Astrocyte (in vitro differentiated cells and primary cell): ENCODE results near the gene MAN2A1. TPM values are rescaled to one million over a fixed set of nuclear protein-coding genes. Genes with fewer than 3 reads are reported as not detected.
"Not testable (repeated sequence)": the region's sequence is repeated elsewhere in the genome, so short reads cannot be mapped to it uniquely, and the experiment has no call there.

Experiments
- DNase-seq: peaks from one replicate; pipeline ENCODE4 v3.0.0-alpha.2; 2010; ENCODE audit warnings: low read depth
- FAIRE-seq: peaks from 2 replicates; lab custom pipeline; 2011; peaks lifted over from hg19 to GRCh38; lab: Jason Lieb, UNC
- H2AFZ ChIP-seq: 2 replicates; pipeline ENCODE4 v1.6.0; 2012; ENCODE audit warnings: low read depth, low read length, inconsistent platforms
- H3K27ac ChIP-seq: 2 replicates; pipeline ENCODE4 v1.5.1; 2011; ENCODE audit warnings: low read depth, low read length, inconsistent platforms
- H3K27me3 ChIP-seq: 2 replicates; pipeline ENCODE4 v1.6.0; 2011; ENCODE audit warnings: low read length, inconsistent platforms; ENCODE audit not compliant: insufficient read depth
- H3K36me3 ChIP-seq: 2 replicates; pipeline ENCODE4 v1.5.1; 2011; ENCODE audit warnings: low read length, inconsistent platforms; ENCODE audit not compliant: insufficient read depth
- H3K4me1 ChIP-seq: 2 replicates; pipeline ENCODE4 v1.5.1; 2011; ENCODE audit warnings: low read length, inconsistent platforms; ENCODE audit not compliant: insufficient read depth
- H3K4me2 ChIP-seq: 2 replicates; pipeline ENCODE4 v1.6.0; 2012; ENCODE audit warnings: low read length, inconsistent platforms
- H3K4me3 ChIP-seq: 2 replicates; pipeline ENCODE4 v1.5.1; 2011; ENCODE audit warnings: low read depth, mild to moderate bottlenecking, low read length, inconsistent platforms; ENCODE audit not compliant: insufficient read depth
- H3K79me2 ChIP-seq: 2 replicates; pipeline ENCODE4 v1.6.0; 2012; ENCODE audit warnings: mild to moderate bottlenecking, low read length, inconsistent platforms; ENCODE audit not compliant: insufficient read depth
- H3K9ac ChIP-seq: 2 replicates; pipeline ENCODE4 v1.6.0; 2012; ENCODE audit warnings: mild to moderate bottlenecking, low read length, inconsistent platforms
- H3K9me3 ChIP-seq: 2 replicates; pipeline ENCODE4 v1.5.1; 2012; ENCODE audit warnings: low read depth, mild to moderate bottlenecking, low read length, inconsistent platforms; ENCODE audit not compliant: insufficient read depth
- H4K20me1 ChIP-seq: 2 replicates; pipeline ENCODE4 v1.6.0; 2012; ENCODE audit warnings: low read length, inconsistent platforms; ENCODE audit not compliant: insufficient read depth
- H3K27ac Mint-ChIP-seq: one replicate; pipeline ENCODE4 v1.8.0; 2021; ENCODE audit warnings: mild to moderate bottlenecking, mixed read lengths; ENCODE audit not compliant: unreplicated experiment
- H3K27me3 Mint-ChIP-seq: one replicate; pipeline ENCODE4 v1.8.0; 2021; ENCODE audit warnings: low read depth, mixed read lengths; ENCODE audit not compliant: unreplicated experiment
- H3K36me3 Mint-ChIP-seq: one replicate; pipeline ENCODE4 v1.8.0; 2021; ENCODE audit warnings: low read depth, mixed read lengths; ENCODE audit not compliant: unreplicated experiment
- H3K4me1 Mint-ChIP-seq: one replicate; pipeline ENCODE4 v1.8.0; 2021; ENCODE audit warnings: low read depth, mixed read lengths; ENCODE audit not compliant: unreplicated experiment
- H3K4me3 Mint-ChIP-seq: one replicate; pipeline ENCODE4 v1.8.0; 2021; ENCODE audit warnings: mild to moderate bottlenecking, moderate library complexity, mixed read lengths; ENCODE audit not compliant: unreplicated experiment
- H3K9me3 Mint-ChIP-seq: one replicate; pipeline ENCODE4 v1.8.0; 2021; ENCODE audit warnings: mild to moderate bottlenecking, mixed read lengths; ENCODE audit not compliant: unreplicated experiment
- EZH2 ChIP-seq: IDR thresholded peaks from 2 replicates; pipeline ENCODE4 v1.6.1; 2012; ENCODE audit warnings: mild to moderate bottlenecking, low read length, inconsistent platforms; ENCODE audit not compliant: insufficient read depth
- total RNA-seq: library from RNA; stranded (reverse); gene quantifications from 2 replicates; pipeline ENCODE4 v1.2.1, GENCODE V29; 2021
- TF ChIP-seq, protein P1 (sequence below): IDR thresholded peaks from 2 replicates; pipeline ENCODE4 v1.5.1; 2011; ENCODE audit warnings: low read depth, mild to moderate bottlenecking, inconsistent platforms, low read length, moderate library complexity; ENCODE audit not compliant: insufficient read depth

MAN2A1 gene
- total RNA-seq, 1 donor from 2014 or later: 109 TPM

DNA sequence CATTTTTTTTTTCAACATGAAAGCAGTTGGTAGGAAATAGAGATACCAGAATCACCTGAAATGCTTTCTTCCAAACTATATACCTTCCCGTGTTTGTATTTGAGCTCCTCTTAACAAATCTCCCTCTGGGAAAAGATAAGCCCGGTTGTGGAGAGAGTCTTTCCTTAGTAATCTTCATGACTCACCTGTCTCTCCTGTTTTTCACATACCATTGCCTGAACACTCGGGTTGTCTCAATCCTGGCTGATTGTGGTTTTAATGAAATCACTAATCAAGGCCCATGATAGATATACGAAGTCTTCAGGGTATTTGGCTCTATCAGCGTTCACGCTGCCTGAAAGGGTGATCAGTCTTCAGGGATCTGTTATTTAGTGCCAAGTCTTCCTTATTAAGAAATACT lies 136.7 kb downstream of the MAN2A1 start:
- no peaks in the 10 kb centered on the region for H3K9me3 Mint-ChIP-seq
- H4K20me1 ChIP-seq: no peaks in the 10 kb centered on the region
- no peak overlapping the region for H3K9ac ChIP-seq
- H3K4me1 ChIP-seq: peaks cover 18% of the 10 kb centered on the region
- H3K27me3 Mint-ChIP-seq: no peaks in the 10 kb centered on the region
- peaks cover 21% of the 10 kb centered on the region for H3K4me1 Mint-ChIP-seq
- no peak for TF ChIP-seq EZH2
- TF ChIP-seq, protein P1, sequence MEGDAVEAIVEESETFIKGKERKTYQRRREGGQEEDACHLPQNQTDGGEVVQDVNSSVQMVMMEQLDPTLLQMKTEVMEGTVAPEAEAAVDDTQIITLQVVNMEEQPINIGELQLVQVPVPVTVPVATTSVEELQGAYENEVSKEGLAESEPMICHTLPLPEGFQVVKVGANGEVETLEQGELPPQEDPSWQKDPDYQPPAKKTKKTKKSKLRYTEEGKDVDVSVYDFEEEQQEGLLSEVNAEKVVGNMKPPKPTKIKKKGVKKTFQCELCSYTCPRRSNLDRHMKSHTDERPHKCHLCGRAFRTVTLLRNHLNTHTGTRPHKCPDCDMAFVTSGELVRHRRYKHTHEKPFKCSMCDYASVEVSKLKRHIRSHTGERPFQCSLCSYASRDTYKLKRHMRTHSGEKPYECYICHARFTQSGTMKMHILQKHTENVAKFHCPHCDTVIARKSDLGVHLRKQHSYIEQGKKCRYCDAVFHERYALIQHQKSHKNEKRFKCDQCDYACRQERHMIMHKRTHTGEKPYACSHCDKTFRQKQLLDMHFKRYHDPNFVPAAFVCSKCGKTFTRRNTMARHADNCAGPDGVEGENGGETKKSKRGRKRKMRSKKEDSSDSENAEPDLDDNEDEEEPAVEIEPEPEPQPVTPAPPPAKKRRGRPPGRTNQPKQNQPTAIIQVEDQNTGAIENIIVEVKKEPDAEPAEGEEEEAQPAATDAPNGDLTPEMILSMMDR: no peak
- no peak overlapping the region for H3K27ac Mint-ChIP-seq
- H2AFZ ChIP-seq: no peak overlapping the region
- peak overlapping the region; percentile 17 for H3K27ac ChIP-seq
- H3K36me3 Mint-ChIP-seq: peaks cover 4% of the 10 kb centered on the region
- peak overlapping the region; percentile 0 for H3K4me2 ChIP-seq
- H3K9me3 ChIP-seq: no peaks in the 10 kb centered on the region
- H3K4me3 Mint-ChIP-seq: no peak overlapping the region
- no peak overlapping the region for H3K4me3 ChIP-seq
- FAIRE-seq: no peak
- peaks cover 5% of the 10 kb centered on the region for H3K36me3 ChIP-seq
- H3K27me3 ChIP-seq: no peaks in the 10 kb centered on the region
- no peaks in the 10 kb centered on the region for H3K79me2 ChIP-seq
- peak; percentile 88 for DNase-seq

DNA sequence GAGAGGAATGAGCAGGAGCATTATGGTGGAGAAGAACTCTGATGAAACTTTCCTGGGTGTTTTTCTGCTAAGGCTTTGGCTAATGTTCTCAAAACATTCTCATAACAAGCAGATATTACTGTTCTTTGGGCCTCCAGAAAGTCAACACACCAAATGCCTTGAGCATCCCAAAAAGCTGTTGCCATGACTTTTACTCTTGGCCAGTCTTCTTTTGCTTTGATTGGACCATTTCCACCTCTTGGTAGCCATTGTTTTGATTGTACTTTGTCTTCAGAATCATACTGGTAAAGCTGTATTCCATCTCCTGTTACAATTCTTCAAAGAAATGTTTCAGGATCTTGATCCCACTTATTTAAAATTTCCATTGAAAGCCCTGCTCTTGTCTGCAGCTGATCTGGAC lies 139.6 kb downstream of the MAN2A1 start:
- Histone ChIP-seq H3K36me3 (peaks cover 5% of the 10 kb centered on the region), H3K4me2 (no peak overlapping the region), H3K4me1 (peaks cover 15% of the 10 kb centered on the region), H2AFZ (no peak overlapping the region), H3K27ac (no peak overlapping the region), H4K20me1 (no peaks in the 10 kb centered on the region), H3K4me3 (no peak overlapping the region), H3K79me2 (no peaks in the 10 kb centered on the region), H3K27me3 (no peaks in the 10 kb centered on the region), H3K9ac (no peak overlapping the region), H3K9me3 (no peaks in the 10 kb centered on the region)
- Mint-ChIP-seq H3K4me3 (no peak overlapping the region), H3K4me1 (peaks cover 29% of the 10 kb centered on the region), H3K27ac (no peak overlapping the region), H3K36me3 (peaks cover 3% of the 10 kb centered on the region), H3K9me3 (no peaks in the 10 kb centered on the region), H3K27me3 (no peaks in the 10 kb centered on the region)
- TF ChIP-seq, protein P1: no peak
- TF ChIP-seq EZH2: no peak
- DNase-seq: peak; percentile 15
- no peak for FAIRE-seq

DNA sequence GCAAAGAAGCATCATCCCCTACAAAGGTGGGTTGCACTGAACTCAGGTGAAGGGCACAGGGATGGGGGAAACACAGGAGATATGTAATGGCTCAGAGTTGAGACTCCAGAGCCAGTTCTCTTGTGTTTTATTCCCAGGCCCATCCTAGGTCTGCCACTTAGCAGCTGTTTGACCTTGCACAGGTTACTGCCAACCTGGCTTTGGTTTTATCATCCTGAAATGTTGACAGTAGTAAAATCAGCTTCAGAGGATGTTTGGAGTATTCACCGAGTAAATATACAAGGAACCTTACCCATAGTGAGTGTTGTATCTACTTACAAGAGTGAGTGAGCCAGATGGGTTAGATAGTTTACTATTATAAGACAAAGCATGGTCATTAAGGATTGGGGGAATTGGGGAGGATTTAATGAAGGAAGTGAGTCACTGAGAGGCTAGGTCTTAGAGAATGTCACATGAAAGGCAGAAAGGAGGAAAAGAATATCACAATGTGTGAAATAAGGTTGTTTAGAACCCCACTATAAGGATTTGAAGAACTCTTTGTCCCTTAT lies 141.3 kb downstream of the MAN2A1 start:
- no peaks in the 10 kb centered on the region for H3K9me3 ChIP-seq
- no peak overlapping the region for H3K4me3 ChIP-seq
- Mint-ChIP-seq H3K4me3 (no peak overlapping the region), H3K9me3 (no peaks in the 10 kb centered on the region), H3K36me3 (peaks cover 3% of the 10 kb centered on the region), H3K27me3 (no peaks in the 10 kb centered on the region), H3K27ac (no peak overlapping the region), H3K4me1 (peaks cover 22% of the 10 kb centered on the region)
- no peaks in the 10 kb centered on the region for H3K79me2 ChIP-seq
- peak overlapping the region; percentile 24 for H3K4me2 ChIP-seq
- no peak for TF ChIP-seq EZH2
- TF ChIP-seq, protein P1: no peak
- no peaks in the 10 kb centered on the region for H3K27me3 ChIP-seq
- H3K27ac ChIP-seq: peak overlapping the region; percentile 45
- DNase-seq (peak; percentile 64), FAIRE-seq (no peak)
- no peaks in the 10 kb centered on the region for H4K20me1 ChIP-seq
- H2AFZ ChIP-seq: no peak overlapping the region
- H3K36me3 ChIP-seq: peaks cover 5% of the 10 kb centered on the region
- H3K4me1 ChIP-seq: peaks cover 8% of the 10 kb centered on the region
- peak overlapping the region; percentile 6 for H3K9ac ChIP-seq

DNA sequence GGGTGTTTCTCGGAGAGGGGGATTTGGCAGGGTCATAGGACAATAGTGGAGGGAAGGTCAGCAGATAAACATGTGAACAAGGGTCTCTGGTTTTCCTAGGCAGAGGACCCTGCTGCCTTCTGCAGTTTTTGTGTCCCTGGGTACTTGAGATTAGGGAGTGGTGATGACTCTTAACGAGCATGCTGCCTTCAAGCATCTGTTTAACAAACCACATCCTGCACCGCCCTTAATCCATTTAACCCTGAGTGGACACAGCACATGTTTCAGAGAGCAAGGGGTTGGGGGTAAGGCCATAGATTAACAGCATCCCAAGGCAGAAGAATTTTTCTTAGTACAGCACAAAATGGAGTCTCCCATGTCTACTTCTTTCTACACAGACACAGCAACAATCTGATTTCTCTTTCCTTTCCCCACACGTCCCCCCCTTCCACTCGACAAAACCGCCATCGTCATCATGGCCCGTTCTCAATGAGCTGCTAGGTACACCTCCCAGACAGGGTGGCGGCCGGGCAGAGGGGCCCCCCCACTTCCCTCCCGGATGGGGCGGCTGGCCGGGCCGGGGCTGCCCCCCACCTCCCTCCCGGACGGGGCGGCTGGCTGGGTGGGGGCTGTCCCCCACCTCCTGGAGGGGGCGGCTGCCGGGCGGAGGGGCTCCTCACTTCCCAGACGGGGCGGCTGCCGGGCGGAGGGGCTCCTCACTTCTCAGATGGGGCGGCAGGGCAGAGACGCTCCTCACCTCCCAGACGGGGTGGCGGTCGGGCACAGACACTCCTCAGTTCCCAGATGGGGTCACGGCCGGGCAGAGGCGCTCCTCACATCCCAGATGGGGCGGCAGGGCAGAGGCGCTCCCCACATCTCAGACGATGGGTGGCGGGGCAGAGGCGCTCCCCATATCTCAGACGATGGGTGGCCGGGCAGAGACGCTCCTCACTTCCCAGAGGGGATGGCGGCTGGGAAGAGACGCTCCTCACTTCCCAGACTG lies 142.8 kb downstream of the MAN2A1 start:
- not testable (repeated sequence) for H3K4me3 Mint-ChIP-seq, DNase-seq, H3K79me2 ChIP-seq, H3K9me3 Mint-ChIP-seq, H3K4me1 ChIP-seq, H3K27ac Mint-ChIP-seq, H3K4me3 ChIP-seq, H3K27ac ChIP-seq, H3K36me3 Mint-ChIP-seq, H2AFZ ChIP-seq, H3K27me3 ChIP-seq, H3K9ac ChIP-seq, H3K9me3 ChIP-seq, H3K4me2 ChIP-seq, H3K36me3 ChIP-seq, FAIRE-seq, H4K20me1 ChIP-seq, H3K27me3 Mint-ChIP-seq
- H3K4me1 Mint-ChIP-seq: peaks cover 22% of the 10 kb centered on the region
